HepG2 (cell line): ENCODE data around the gene YY1. TPM values are rescaled to one million over a fixed set of nuclear protein-coding genes. Genes with fewer than 3 reads are reported as not detected.

Experiments
- ARID5B ChIP-seq: IDR thresholded peaks from 2 replicates; pipeline ENCODE4 v1.4.0; 2020; ENCODE audit warnings: mild to moderate bottlenecking, missing genetic modification reagents
- CREB1 ChIP-seq, 2 experiments: fragments of 450-650 bp in 1 of 2; IDR thresholded peaks; 2 replicates each; pipeline ENCODE4 v1.6.1; 2016 to 2017; ENCODE audit warnings: control low read depth in 1 of 2, mild to moderate bottlenecking in 1 of 2, missing compliant biosample characterization in 1 of 2, missing genetic modification characterization in 1 of 2
- E2F1 ChIP-seq: sonication (generic); formaldehyde crosslinking; IDR thresholded peaks from 2 replicates; pipeline ENCODE4 v1.5.0; 2020; ENCODE audit warnings: missing genetic modification reagents
- FUBP1 ChIP-seq: sonication (generic); formaldehyde crosslinking; IDR thresholded peaks from 2 replicates; pipeline ENCODE4 v1.5.1; 2020; ENCODE audit warnings: missing genetic modification reagents, mild to moderate bottlenecking, borderline replicate concordance
- GPBP1L1 ChIP-seq: sonication (generic); formaldehyde crosslinking; IDR thresholded peaks from 2 replicates; pipeline ENCODE4 v1.5.0; 2020; ENCODE audit warnings: mild to moderate bottlenecking, missing genetic modification reagents
- HIC2 ChIP-seq: sonication (generic); formaldehyde crosslinking; IDR thresholded peaks from 2 replicates; pipeline ENCODE4 v1.9.0; 2022; ENCODE audit warnings: low read depth, missing genetic modification reagents
- HOXA3 ChIP-seq: sonication (generic); formaldehyde crosslinking; IDR thresholded peaks from 2 replicates; pipeline ENCODE4 v1.5.0; 2020; ENCODE audit warnings: missing genetic modification reagents
- HOXA9 ChIP-seq: sonication (generic); formaldehyde crosslinking; IDR thresholded peaks from 2 replicates; pipeline ENCODE4 v1.8.1; 2022; ENCODE audit warnings: missing genetic modification reagents, mild to moderate bottlenecking, moderate library complexity, borderline replicate concordance
- PTBP1 ChIP-seq: fragments of 200-400 bp; formaldehyde crosslinking; IDR thresholded peaks from 2 replicates; pipeline ENCODE4 v1.6.1; 2018; ENCODE audit warnings: low read length, low read depth; ENCODE audit not compliant: poor library complexity, severe bottlenecking
- SYNCRIP ChIP-seq: fragments of 200-400 bp; formaldehyde crosslinking; IDR thresholded peaks from 2 replicates; pipeline ENCODE4 v1.6.1; 2018; ENCODE audit warnings: mild to moderate bottlenecking, low read depth, low read length; ENCODE audit not compliant: insufficient read depth
- TBL1XR1 ChIP-seq: fragments of 150-350 bp; IDR thresholded peaks from 2 replicates; pipeline ENCODE4 v1.6.1; 2014; ENCODE audit warnings: borderline replicate concordance, low read length; ENCODE audit not compliant: partially characterized antibody
- ZBTB34 ChIP-seq: sonication (generic); formaldehyde crosslinking; IDR thresholded peaks from 2 replicates; pipeline ENCODE4 v1.8.0; 2022; ENCODE audit warnings: mild to moderate bottlenecking, missing genetic modification reagents
- ZNF12 ChIP-seq: sonication (generic); formaldehyde crosslinking; IDR thresholded peaks from 2 replicates; pipeline ENCODE4 v1.5.0; 2020; ENCODE audit warnings: missing genetic modification reagents
- ZNF138 ChIP-seq: sonication (generic); formaldehyde crosslinking; IDR thresholded peaks from 2 replicates; pipeline ENCODE4 v1.5.0; 2020; ENCODE audit warnings: mild to moderate bottlenecking, low read depth, missing genetic modification reagents
- ZNF547 ChIP-seq: sonication (generic); formaldehyde crosslinking; IDR thresholded peaks from 2 replicates; pipeline ENCODE4 v1.5.1; 2020; ENCODE audit warnings: mild to moderate bottlenecking, missing genetic modification reagents
- ZNF549 ChIP-seq: sonication (generic); formaldehyde crosslinking; IDR thresholded peaks from 2 replicates; pipeline ENCODE4 v1.5.0; 2020; ENCODE audit warnings: missing genetic modification reagents
- polyA plus RNA-seq, 8 experiments: library from polyadenylated mRNA; depleted of rRNA in 3 of 8; stranded (reverse) in 7 of 8; unstranded in 1 of 8; fragments of >200 nt; fragmentation: Illumina TruSeq in 4 of 8; extraction: Trizol in 4 of 8; gene quantifications; 2 replicates each; pipeline versions ENCODE4 v1.2.1 to v1.2.3, GENCODE V29; 2011 to 2016; ENCODE audit warnings: low read depth in 4 of 8, missing spikeins in 1 of 8, mixed read lengths in 1 of 8; ENCODE audit not compliant: insufficient read depth in 1 of 8
- total RNA-seq, 5 experiments: library from RNA; depleted of rRNA; stranded (reverse); fragments of >200 nt; fragmentation: Illumina TruSeq; extraction: Trizol; gene quantifications; 2 replicates each; pipeline ENCODE4 v1.2.3, GENCODE V29; 2016; ENCODE audit warnings: low read depth in 1 of 5

YY1 gene
- total and polyA plus RNA-seq, 2 of the 13 experiments (the other 11 are each of a cell fraction or from before 2014, with no cell fraction given) = 29.4 to 68.1 TPM

- TF ChIP-seq ZNF547 (peak; percentile 86; the same call in 1 of the 2 replicates), PTBP1 (no peak), GPBP1L1 (CRISPR knock-in tag) (no peak), ZNF12 (CRISPR knock-in tag) (no peak), ZNF549 (CRISPR knock-in tag) (no peak), ZNF138 (CRISPR knock-in tag) (0 out of 2 replicates have a peak, but pooled peaks have one; percentile 45), CREB1 (IDR thresholded peaks at IDR 0.05) (no peak), CREB1 (CRISPR knock-in tag; IDR thresholded peaks at IDR 0.05) (no peak), E2F1 (CRISPR knock-in tag) (no peak), TBL1XR1 (no peak), SYNCRIP (no peak), FUBP1 (CRISPR knock-in tag) (0 out of 2 replicates have a peak, but pooled peaks have one; percentile 58), ZBTB34 (no peak), ARID5B (CRISPR knock-in tag) (0 out of 2 replicates have a peak, but pooled peaks have one; percentile 8), HIC2 (CRISPR knock-in tag) (peak; percentile 76; the same call in 1 of the 2 replicates), HOXA3 (CRISPR knock-in tag) (peak; percentile 70; the same call in 1 of the 2 replicates), HOXA9 (CRISPR knock-in tag) (no peak)
These were observed 89.7 kb downstream of the YY1 start (continued) for GRCh38 chr14:100328495-100329163.
